ENCODE data around the gene MTHFSD.

MTHFSD gene

DNA sequence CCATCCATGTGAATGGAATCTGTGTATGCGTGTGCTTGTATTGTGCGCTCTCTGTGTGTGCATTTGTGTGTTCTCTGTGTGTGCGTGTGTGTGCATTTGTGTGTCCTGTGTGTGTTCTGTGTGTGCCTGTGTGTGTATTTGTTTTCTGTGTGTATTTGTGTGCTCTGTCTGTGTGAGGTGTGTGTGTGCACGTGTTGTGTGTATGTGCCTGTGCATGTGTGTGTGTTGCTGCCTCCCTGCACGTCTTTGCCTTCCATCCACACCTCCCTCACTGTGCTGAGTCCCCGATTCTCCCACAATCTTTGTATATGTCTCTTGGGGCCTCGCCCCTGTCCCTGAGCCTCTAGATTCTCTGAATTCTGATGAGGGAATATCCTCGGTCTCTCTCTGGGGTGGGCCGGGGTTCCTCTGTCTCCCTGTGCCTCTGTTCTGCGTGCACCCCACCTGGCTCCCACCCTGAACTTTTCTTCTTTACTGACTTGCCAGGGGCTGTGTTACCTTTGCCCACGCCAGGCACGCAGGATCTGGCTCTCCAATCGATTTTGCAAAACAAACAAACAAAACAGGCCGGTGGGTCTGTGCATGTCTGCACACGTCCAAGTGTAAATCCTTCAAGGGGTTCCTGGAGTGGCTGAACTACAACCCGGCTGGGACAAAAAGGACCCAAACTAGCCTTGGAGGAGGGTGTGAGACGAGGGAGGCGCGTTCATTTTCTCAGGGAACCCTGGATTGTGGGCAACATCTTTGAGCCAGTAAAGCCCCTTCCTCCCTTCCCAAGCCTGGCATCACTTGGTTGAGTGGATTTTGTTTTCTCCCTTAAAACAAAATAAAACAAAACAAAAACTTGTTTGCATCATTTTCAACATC lies 52.8 kb downstream of the MTHFSD start:
- Mint-ChIP-seq H3K4me3 (no peak overlapping the region), H3K27me3 (peaks cover 56% of the 10 kb centered on the region), H3K4me1 (peaks cover 10% of the 10 kb centered on the region)

DNA sequence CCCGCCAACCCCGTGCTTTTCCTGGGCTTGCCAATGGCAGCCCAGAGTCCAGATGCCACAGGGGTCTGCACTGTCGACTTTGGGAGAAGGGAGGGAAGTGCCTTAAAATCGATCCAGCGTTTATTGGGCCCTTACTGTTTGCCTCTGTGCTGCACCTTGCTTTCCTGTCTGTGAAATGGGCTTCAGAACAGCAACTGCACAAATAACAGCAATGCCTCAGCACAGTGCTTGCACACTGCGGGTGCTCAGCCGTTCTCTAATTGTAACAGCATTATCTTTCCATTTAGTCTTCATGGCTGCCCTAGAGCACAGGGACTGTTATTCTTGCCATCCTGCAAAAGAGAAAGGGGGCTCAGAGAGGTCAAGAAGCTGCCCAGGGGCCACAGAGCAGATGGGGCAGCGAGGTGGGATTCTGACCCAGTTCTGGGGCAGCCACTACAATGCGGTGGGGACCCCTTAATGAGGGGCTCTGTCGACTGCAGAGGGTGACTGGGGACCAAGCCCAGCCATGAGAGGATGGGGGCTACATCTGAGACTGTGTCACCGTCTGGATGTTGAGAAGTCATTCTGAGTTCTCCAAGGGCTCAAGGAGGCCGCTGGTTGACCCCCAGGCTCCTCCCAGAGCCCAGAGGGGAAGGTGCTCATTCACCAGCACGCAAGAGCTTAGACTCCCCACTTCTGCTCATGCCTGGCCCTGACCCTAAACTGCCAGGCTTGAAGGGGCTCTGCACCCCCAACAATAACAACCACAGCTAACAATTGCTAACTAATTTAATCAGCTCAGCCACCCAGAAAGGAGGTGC lies 54.1 kb downstream of the MTHFSD start:
- Mint-ChIP-seq H3K36me3 (no peaks in the 10 kb centered on the region), H3K9me3 (no peaks in the 10 kb centered on the region)

More for the DNA sequence above, 52.8 kb downstream of the MTHFSD start:
- no peaks in the 10 kb centered on the region for H3K9me3 Mint-ChIP-seq
- H3K36me3 Mint-ChIP-seq, result no peaks in the 10 kb centered on the region
- H3K27ac Mint-ChIP-seq, result no peak overlapping the region

DNA sequence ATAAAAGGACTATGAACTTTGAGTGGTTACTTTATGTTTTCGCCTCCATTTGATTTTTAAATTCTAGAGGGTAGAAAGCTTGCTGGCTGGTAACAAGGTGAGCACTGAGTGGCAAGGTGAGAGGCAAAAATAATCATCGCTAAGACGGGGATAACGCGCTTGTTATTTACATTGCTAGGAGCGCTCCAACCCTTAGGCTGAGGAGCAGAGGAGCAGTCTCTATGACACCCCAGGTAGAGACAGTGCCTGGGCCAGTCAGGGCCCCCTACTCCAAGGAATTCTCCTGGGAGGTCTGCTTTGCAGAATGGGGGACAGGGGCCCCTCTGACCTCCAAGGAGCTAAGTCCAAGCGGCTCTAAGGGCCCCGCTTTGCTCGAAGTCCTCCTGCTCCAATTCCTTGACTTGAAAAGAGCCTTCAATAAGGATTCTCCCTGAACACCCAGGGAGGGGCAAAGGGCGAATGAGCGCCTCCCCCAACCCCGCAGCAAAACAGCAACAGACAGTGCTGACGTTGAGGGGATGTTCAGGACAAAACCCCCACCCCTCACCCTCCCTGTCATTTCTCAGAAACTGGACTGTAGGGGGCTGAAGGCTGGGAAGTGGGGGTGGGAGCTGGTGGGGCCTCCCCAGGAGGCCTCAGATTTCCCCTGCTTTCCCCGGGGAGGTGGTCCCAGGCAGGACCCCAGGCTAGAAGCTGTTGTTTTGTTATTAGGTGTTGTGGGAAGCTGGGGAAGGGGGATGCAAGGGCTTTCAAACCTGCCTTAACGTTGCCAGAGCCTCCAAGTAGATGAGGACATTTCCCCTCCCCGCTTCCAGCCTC lies 54.9 kb downstream of the MTHFSD start:
- Mint-ChIP-seq H3K4me3 (no peak overlapping the region), H3K27me3 (peaks cover 54% of the 10 kb centered on the region), H3K27ac (no peak overlapping the region), H3K36me3 (no peaks in the 10 kb centered on the region), H3K9me3 (no peaks in the 10 kb centered on the region), H3K4me1 (no peaks in the 10 kb centered on the region)

More for the DNA sequence above, 54.1 kb downstream of the MTHFSD start:
- Mint-ChIP-seq H3K4me3 (no peak overlapping the region), H3K4me1 (peaks cover 2% of the 10 kb centered on the region), H3K27ac (no peak overlapping the region), H3K27me3 (peaks cover 49% of the 10 kb centered on the region)

DNA sequence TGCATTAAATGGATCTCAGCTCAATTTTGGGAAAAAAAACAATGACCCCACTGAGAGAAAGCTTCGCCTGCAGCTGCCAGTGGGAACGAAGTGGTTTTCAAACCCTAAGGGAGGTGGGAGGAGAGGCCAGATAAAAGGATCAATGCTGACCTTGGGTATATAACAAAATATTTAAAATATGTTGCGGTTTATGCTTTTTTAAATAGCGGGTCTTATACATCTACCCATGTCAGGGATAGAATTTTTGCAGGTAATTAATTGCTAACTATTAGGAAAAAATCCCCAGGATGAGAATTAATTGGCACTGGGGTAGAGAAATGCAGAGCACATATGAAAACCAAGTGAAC lies 55.6 kb downstream of the MTHFSD start:
- no peaks in the 10 kb centered on the region for H3K4me1 Mint-ChIP-seq
- no peak overlapping the region for H3K27ac Mint-ChIP-seq
- no peak overlapping the region for H3K4me3 Mint-ChIP-seq
- H3K9me3 Mint-ChIP-seq, result no peaks in the 10 kb centered on the region
- no peaks in the 10 kb centered on the region for H3K36me3 Mint-ChIP-seq
- H3K27me3 Mint-ChIP-seq, result peaks cover 48% of the 10 kb centered on the region

DNA sequence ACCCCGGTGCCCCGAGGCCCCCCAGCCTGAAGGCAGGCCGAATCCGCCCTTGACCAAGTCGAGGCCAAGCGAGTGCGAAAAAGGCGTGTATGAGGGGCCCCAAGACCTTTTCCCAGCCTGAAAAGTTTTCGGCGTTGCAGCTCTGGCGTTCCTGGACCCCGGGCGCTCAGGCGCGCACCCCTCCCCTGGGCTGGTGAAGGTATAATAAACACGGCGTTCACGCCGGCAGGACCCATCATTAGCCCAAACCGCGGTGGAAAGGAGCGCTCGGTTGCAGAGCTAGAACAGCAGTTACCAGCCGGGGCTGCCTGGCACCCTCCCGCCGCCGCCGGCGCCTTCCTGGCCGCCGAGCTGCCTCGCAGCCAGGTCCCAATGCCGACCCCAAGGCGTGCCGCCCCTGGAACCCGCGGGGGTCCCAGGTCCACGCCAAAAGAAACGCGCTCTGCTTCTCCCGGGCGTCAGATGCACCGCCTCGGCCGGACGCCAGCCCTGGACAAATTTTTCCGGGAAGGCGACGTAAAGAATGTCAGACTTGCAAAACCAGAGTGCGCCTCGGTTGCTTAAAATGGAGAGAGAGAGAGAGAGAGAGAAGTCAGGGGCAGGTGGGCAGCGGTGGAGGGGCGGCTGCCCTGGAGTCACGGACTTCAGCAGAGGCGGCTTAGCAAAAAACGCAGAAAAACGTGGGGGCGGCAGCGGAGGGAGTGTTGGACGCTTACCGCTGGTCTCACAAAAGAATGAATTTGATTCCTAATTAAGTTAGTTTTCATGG lies 56.2 kb downstream of the MTHFSD start:
- no peak overlapping the region for H3K4me3 Mint-ChIP-seq
- no peaks in the 10 kb centered on the region for H3K36me3 Mint-ChIP-seq
- no peaks in the 10 kb centered on the region for H3K9me3 Mint-ChIP-seq
- H3K27ac Mint-ChIP-seq, result no peak overlapping the region
- no peaks in the 10 kb centered on the region for H3K4me1 Mint-ChIP-seq
- peaks cover 51% of the 10 kb centered on the region for H3K27me3 Mint-ChIP-seq

DNA sequence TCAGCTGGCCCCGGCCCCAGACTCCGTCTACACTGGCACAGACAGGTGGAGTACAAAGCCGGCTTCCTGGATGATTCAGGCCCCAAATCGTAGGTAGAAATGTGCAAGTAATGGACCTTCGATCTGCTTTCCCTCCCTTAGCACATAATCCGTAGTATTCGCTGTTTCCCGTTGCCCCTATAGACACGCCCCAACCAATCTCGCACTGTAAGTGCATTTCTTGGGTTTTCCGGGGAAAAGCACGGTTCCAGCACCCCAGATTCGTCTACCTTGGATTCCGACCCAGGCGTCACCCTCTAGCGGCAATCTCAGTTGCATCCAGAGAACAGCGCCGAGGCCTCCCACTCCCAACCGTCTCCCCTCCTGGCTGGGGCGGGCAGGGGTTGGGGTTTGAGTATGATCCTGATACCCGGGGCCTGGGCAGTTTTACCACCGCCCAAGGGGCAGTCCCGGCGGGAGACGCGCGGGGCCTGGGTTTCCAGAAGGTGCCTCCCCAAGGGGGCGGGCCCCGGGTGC lies 56.8 kb downstream of the MTHFSD start:
- H3K27me3 Mint-ChIP-seq, result peaks cover 48% of the 10 kb centered on the region
- no peak overlapping the region for H3K4me3 Mint-ChIP-seq

DNA sequence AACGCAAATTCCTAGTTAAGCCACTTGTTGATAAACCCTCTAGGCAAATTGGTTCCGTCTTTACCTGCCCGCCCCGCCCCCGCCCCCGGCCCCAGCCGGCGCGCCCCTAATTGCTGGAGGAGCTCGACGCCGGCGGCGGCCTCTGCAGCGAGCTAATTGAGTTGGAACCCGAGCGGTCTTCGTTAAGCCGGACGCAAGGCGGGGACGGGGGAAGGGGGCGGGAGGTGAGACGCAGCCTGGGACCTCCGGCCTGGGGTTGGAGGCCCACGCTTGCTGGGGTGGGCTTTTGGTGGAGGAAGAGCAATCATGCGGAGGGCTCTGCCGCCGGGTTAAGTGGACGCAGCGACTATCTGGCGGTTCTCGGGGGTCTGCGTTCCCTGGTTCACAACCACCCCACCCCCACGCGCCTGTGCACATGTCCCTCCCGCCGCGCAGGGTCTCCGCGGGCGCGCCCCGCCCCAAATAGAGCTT lies 57.4 kb downstream of the MTHFSD start:
- H3K9me3 Mint-ChIP-seq, result no peaks in the 10 kb centered on the region
- H3K4me3 Mint-ChIP-seq, result no peak overlapping the region
- no peaks in the 10 kb centered on the region for H3K4me1 Mint-ChIP-seq
- H3K36me3 Mint-ChIP-seq, result no peaks in the 10 kb centered on the region
- H3K27ac Mint-ChIP-seq, result no peak overlapping the region
- peaks cover 46% of the 10 kb centered on the region for H3K27me3 Mint-ChIP-seq

More for the DNA sequence above, 56.8 kb downstream of the MTHFSD start:
- no peaks in the 10 kb centered on the region for H3K4me1 Mint-ChIP-seq
- H3K9me3 Mint-ChIP-seq, result no peaks in the 10 kb centered on the region
- no peak overlapping the region for H3K27ac Mint-ChIP-seq
- no peaks in the 10 kb centered on the region for H3K36me3 Mint-ChIP-seq

DNA sequence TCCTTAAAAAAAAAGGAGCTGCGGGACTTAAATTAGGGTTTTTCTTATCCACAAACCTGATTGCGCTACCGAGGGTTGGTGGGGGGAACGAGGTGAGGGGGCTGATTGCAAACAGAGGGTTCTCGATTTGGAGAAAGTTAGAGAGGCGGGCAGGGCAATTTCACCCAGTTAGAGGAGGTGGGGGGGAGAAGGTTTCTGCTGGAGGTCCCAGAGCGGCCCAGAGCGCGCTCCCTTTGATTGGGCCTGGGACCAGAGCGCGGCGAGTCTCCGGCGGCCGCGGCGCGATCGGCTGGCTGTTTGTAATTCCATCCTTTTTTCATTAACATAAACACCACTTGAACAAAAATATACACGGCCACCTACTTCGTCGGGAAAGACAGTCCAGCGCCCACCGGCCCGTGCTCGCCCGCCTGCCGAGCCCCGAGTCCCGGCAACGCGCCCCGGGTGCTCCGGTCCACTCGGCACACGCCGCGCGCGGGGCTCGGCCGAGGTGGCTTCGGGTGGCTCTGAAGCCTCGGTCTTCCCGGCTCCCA lies 58.0 kb downstream of the MTHFSD start:
- Mint-ChIP-seq H3K9me3 (no peaks in the 10 kb centered on the region), H3K27ac (no peak overlapping the region), H3K36me3 (no peaks in the 10 kb centered on the region), H3K4me1 (no peaks in the 10 kb centered on the region), H3K4me3 (no peak overlapping the region), H3K27me3 (peaks cover 47% of the 10 kb centered on the region)

DNA sequence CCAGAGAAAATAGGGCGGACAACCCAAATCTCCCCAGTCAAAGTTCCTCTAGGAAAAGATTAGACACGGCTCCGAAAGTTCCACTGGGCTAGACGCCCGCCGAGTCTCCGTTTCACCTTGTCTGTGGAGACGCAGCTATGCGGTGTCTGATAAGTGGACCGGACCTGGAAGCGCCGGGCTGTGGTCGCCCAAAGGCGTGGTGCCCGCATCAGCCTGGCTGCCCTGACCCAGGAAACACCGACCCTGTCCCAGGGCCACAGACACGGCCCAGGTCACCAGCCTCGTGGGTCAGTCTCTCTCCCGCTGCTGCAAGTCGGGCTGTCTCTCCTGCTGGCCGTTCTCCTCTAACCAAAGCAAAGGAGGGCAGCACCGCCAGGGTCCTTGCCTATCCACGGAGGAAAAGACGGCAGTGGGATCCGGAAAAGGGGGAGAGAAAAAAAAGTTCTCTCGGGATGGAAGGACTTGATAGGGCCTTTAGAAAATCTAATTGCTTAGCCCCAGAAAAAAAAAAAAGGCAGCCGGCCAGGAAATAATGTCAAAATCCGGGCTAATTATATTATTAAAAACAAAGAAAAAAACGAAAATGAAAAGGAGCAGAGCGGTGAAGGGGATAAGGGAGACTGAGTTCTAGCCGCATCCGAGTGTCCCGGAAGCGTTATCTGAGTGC lies 58.6 kb downstream of the MTHFSD start:
- Mint-ChIP-seq H3K27ac (no peak overlapping the region), H3K36me3 (no peaks in the 10 kb centered on the region), H3K9me3 (no peaks in the 10 kb centered on the region), H3K4me3 (no peak overlapping the region), H3K27me3 (peaks cover 46% of the 10 kb centered on the region), H3K4me1 (no peaks in the 10 kb centered on the region)

DNA sequence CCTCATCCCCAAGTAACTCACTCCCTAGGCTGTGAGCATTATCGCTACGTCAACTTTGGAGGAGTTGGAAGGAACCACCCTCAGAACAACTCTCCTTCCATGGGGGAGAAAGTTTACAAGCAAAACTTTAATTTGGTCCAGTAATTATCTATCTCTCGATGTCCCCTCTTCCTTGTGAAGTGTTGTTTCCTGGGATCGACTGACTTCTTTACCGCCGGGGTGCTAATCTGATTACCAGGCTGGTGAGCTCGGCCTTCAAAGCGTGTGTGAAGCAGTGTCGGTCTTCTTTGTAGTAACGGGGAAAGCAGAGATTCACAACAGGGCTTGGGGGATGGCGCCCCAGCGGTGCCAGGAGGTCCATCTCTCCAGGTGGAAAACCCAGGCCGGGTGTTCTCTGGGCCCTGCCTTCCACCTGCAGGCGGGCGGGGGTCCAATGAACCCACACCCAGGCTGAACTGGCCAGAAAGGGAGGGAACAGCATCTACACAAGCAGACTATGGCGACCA lies 59.2 kb downstream of the MTHFSD start:
- Mint-ChIP-seq H3K27ac (no peak overlapping the region), H3K27me3 (peaks cover 49% of the 10 kb centered on the region), H3K36me3 (no peaks in the 10 kb centered on the region), H3K9me3 (no peaks in the 10 kb centered on the region), H3K4me3 (no peak overlapping the region), H3K4me1 (no peaks in the 10 kb centered on the region)

DNA sequence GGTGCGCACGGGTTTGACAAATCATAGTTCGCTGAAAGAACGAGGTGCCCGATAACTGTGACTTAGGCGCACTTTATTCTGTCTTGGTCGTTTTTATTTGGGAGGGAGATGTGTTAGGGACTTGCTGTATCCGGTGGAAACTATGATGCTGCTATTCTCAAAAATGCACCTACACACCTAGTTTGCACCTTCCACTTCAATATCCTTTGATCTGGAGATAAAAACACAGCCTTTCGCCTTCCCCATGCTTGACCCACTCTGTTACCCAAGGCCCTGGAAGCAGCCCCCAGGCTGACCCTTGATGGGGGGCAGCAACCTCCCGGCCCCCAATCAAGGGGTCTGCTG lies 59.7 kb downstream of the MTHFSD start:
- Mint-ChIP-seq H3K27me3 (peaks cover 49% of the 10 kb centered on the region), H3K4me3 (no peak overlapping the region), H3K36me3 (no peaks in the 10 kb centered on the region), H3K4me1 (no peaks in the 10 kb centered on the region), H3K9me3 (no peaks in the 10 kb centered on the region), H3K27ac (no peak overlapping the region)

DNA sequence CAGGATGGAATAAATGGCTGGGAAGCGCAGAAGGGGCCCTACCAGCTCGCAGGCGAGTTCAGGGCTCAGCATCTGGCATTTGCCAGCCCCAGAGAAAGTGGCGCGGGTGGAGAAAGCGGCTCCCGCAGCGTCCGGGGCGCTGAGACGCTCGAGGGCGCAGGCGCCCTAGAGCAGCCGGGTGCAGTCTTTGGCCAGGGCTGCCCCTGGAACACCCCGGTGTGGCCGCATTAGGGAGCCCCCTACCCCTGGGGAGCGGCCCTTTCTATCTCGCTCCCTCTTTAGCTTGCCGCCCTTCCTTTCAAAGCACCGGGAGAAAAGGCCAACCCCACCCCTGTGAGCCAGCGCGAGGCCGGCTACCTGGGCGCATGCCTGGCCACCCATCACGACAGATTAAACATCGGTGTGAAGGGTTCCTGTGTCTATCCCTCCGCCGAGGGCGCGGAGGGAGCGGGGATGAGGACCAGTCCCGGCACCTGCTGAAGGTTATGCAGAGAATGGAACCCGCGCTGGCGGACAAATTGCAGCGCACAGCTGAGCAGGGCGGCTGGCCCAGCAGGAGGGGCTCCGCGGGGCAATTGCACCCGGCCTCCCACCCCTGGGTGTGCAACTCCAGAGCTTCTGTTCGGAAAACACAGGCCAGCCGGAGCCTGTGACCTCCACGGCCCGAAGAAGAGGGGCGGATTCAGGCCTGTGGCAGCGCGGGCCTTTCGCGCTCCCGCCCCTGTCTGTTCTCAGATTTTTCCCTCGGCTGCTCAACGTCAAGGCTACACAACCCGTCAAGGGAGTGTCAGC lies 60.3 kb downstream of the MTHFSD start:
- Mint-ChIP-seq H3K4me1 (no peaks in the 10 kb centered on the region), H3K27ac (no peak overlapping the region), H3K4me3 (no peak overlapping the region), H3K36me3 (no peaks in the 10 kb centered on the region), H3K27me3 (peaks cover 52% of the 10 kb centered on the region), H3K9me3 (no peaks in the 10 kb centered on the region)

DNA sequence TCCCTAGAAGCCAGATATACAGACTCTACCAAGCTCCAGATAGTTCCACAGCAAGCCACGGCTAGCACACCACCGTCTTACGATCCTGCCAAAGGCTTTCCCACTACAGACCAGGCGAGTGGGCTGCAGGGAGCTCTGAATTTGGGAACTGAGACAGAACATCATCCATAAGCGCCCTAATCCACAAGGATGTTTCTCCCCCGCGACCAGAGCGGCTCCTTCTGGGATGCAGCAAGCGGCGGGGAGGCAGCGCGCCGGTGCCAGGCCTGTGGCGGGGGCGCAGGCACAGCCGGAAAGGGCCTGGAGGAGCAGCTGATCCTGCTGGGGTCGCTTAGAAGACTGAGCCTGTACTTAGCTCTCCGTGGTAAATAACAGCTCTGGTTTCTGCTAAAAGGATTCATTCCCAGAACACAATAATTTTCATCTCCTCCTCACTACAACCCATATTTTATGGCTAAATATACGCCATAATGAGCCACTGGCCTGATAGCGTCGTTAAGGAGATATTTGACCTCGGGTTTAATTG lies 60.9 kb downstream of the MTHFSD start:
- Mint-ChIP-seq H3K36me3 (no peaks in the 10 kb centered on the region), H3K4me1 (no peaks in the 10 kb centered on the region), H3K4me3 (no peak overlapping the region), H3K9me3 (no peaks in the 10 kb centered on the region), H3K27ac (no peak overlapping the region), H3K27me3 (peaks cover 53% of the 10 kb centered on the region)

All from activated naive CD4-positive, alpha-beta T cell treated with anti-CD3 and anti-CD28 coated beads, Interleukin-2, amount 50 U/mL, for 24 hours (primary cell).